ENCODE data around the gene SH2B2.

DNA sequence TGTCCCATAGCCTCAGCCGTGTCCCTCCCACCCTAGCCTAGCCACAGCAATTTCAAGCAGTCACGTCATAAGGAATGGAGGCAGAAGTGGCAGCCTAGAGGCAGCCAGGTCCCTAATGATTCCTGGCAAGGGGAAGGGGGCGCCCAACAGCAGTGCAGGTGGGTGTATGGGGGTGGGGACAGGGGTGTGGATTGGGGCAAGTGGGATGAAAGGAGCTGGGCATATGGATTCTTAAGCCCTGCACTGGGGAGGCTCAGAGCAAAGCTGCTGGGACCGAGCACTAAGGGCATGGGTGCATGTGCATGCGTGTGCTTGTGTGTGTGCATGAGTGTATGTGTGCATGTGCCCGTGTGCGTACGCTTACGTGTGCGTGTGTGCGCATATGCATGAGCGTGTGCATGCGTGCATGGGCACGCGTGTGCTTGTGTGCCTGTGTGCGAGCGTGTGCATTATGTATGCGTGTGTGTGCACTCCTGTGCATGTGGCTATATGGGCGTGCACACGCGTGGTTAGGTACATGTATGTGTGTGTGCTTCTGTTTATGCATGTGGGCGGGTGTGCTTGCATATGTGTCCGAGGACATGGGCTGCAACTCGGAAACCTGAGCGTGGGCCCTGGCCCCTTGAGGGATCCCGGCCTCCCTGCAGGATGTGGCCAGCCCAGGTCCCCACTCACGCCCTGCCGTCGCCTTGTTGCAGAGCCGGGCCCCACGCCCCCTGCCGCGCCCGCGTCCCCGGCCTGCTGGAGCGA lies 34.1 kb downstream of the SH2B2 start:
- TF ChIP-seq CTCF (IDR thresholded peaks at IDR 0.05) = no peak
- TF ChIP-seq RELA (CRISPR knock-in tag; IDR thresholded peaks at IDR 0.05; ENCODE audit: borderline replicate concordance) = no peak
- no peak for TF ChIP-seq FOXP1 (CRISPR knock-in tag; IDR thresholded peaks at IDR 0.05; ENCODE audit: borderline replicate concordance)
- TF ChIP-seq, protein P1, sequence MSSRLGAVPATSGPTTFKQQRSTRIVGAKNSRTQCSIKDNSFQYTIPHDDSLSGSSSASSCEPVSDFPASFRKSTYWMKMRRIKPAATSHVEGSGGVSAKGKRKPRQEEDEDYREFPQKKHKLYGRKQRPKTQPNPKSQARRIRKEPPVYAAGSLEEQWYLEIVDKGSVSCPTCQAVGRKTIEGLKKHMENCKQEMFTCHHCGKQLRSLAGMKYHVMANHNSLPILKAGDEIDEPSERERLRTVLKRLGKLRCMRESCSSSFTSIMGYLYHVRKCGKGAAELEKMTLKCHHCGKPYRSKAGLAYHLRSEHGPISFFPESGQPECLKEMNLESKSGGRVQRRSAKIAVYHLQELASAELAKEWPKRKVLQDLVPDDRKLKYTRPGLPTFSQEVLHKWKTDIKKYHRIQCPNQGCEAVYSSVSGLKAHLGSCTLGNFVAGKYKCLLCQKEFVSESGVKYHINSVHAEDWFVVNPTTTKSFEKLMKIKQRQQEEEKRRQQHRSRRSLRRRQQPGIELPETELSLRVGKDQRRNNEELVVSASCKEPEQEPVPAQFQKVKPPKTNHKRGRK (CRISPR knock-in tag; IDR thresholded peaks at IDR 0.05; ENCODE audit: borderline replicate concordance) = no peak
- TF ChIP-seq, protein P2, sequence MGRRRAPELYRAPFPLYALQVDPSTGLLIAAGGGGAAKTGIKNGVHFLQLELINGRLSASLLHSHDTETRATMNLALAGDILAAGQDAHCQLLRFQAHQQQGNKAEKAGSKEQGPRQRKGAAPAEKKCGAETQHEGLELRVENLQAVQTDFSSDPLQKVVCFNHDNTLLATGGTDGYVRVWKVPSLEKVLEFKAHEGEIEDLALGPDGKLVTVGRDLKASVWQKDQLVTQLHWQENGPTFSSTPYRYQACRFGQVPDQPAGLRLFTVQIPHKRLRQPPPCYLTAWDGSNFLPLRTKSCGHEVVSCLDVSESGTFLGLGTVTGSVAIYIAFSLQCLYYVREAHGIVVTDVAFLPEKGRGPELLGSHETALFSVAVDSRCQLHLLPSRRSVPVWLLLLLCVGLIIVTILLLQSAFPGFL (CRISPR knock-in tag; IDR thresholded peaks at IDR 0.05; ENCODE audit: borderline replicate concordance) = no peak
- TF ChIP-seq SP1 (CRISPR knock-in tag; conservative IDR thresholded peaks at IDR 0.05) = no peak
- no peak for TF ChIP-seq ZBTB43 (CRISPR knock-in tag; IDR thresholded peaks at IDR 0.05)
- TF ChIP-seq E2F5 (CRISPR knock-in tag; IDR thresholded peaks at IDR 0.05) = no peak
- no peak for TF ChIP-seq MAX (CRISPR knock-in tag; IDR thresholded peaks at IDR 0.05)
